ENCODE data around the gene IQCE.

DNA sequence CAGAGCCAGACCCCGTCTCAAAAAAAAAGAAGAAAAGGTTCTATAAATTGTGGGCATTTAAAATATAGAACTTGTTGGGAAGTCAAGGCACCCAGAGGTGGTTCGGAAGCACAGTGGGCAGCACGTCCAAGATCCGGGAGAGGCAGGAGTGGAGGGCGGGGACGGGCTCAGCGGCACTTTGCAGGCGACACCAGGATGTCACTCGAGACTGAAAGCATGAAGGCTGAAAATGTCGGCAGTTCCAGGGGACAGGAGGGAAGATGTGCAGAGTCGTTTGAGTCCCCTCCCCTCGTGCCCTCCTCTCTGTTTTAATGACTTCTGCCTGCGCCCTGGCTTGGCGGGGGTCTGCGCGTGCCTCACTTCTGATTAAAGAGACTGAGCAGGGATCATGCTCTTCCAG is 30.6 kb downstream of the IQCE start:
- TF ChIP-seq YY1 (IDR thresholded peaks at IDR 0.05; ENCODE audit: insufficient read depth, insufficient read length): no peak
- TF ChIP-seq ZNF274 (IDR thresholded peaks at IDR 0.05; ENCODE audit: low read depth, low read length): no peak
- TF ChIP-seq SUZ12 (IDR thresholded peaks at IDR 0.05; ENCODE audit: extremely low read depth, insufficient read depth, insufficient read length): no peak
